ENCODE measurements around the gene SUN2. TPM values are rescaled to one million over a fixed set of nuclear protein-coding genes. Genes with fewer than 3 reads are reported as not detected.

SUN2 gene
- total and polyA plus RNA-seq, 9 of the 15 experiments (the other 6 are each of a cell fraction or from before 2014, with no cell fraction given) = 0.11 to 42.6 (median 16.7) TPM

DNA sequence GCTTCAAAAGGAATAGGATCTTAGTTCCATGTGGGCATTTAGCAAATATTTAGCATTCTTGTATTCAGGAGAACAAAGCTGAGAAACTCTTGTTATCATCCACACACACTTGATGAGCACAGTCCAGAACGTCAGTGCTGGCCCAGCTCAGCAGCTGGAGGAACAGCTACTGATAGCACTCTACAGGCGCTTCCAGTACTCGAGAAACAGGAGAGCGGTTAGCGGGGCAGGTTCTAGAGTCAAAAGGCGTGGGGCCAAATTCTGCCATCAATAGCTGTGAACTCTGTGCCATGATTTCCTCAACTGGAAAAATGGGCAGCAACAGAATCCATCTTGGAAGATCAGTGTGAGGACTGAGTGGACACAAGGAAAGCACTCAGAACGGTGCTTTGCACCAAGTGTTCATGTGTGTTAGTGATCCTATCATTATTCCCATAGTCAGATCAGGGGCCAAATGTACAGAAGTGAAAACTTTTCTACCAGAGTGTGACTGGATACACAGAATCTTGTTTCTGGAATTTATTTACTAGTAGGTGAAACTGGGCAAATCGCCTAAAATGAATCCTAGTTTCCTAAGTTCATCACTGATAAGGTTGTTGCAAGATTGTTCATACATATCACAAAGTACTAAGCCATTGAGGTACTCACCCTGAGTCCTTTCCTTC, 58.2 kb downstream of the SUN2 start (continued):
- TF ChIP-seq NEUROD1 (IDR thresholded peaks at IDR 0.05; ENCODE audit: borderline replicate concordance, low read depth, low read length, partially characterized antibody) (no peak), KDM5B (IDR thresholded peaks at IDR 0.05; ENCODE audit: insufficient replicate concordance, low read depth, low read length) (no peak), PCBP2 (IDR thresholded peaks at IDR 0.05; ENCODE audit: low read depth, low read length, poor library complexity, severe bottlenecking) (no peak), MBD1 (CRISPR knock-in tag; IDR thresholded peaks at IDR 0.05) (no peak), PHTF2 (CRISPR knock-in tag; IDR thresholded peaks at IDR 0.05) (no peak), RNF2 (IDR thresholded peaks at IDR 0.05) (no peak), PRMT5 (CRISPR knock-in tag; IDR thresholded peaks at IDR 0.05) (no peak), NBN (IDR thresholded peaks at IDR 0.05; ENCODE audit: low read depth) (no peak), CTCFL (IDR thresholded peaks at IDR 0.05; ENCODE audit: borderline replicate concordance, insufficient read depth, low read depth, low read length, poor library complexity, severe bottlenecking) (no peak), THRAP3 (IDR thresholded peaks at IDR 0.05; ENCODE audit: borderline replicate concordance) (no peak), ZNF780A (CRISPR knock-in tag; IDR thresholded peaks at IDR 0.05) (no peak), RBM17 (IDR thresholded peaks at IDR 0.05; ENCODE audit: borderline replicate concordance, low read depth, low read length) (no peak), ZNF280A (IDR thresholded peaks at IDR 0.05; ENCODE audit: low read depth, partially characterized antibody) (no peak), RBM25 (IDR thresholded peaks at IDR 0.05; ENCODE audit: low read depth, low read length, severe bottlenecking) (no peak), ZKSCAN3 (CRISPR knock-in tag; IDR thresholded peaks at IDR 0.05) (no peak), BRF2 (IDR thresholded peaks at IDR 0.05; ENCODE audit: borderline replicate concordance, insufficient read depth, insufficient read length) (no peak)
- TF ChIP-seq, protein P1, sequence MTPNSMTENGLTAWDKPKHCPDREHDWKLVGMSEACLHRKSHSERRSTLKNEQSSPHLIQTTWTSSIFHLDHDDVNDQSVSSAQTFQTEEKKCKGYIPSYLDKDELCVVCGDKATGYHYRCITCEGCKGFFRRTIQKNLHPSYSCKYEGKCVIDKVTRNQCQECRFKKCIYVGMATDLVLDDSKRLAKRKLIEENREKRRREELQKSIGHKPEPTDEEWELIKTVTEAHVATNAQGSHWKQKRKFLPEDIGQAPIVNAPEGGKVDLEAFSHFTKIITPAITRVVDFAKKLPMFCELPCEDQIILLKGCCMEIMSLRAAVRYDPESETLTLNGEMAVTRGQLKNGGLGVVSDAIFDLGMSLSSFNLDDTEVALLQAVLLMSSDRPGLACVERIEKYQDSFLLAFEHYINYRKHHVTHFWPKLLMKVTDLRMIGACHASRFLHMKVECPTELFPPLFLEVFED (CRISPR knock-in tag; conservative IDR thresholded peaks at IDR 0.05) = no peak
